Tibial nerve (tissue), 4 donors: ENCODE data around the gene PITRM1. TPM values are rescaled to one million over a fixed set of nuclear protein-coding genes. Genes with fewer than 3 reads are reported as not detected.

ENCODE experiments used
- DNase-seq, 2 donors: peaks; one replicate each; pipeline ENCODE4 v3.0.0-alpha.2; 2019; ENCODE audit warnings: low spot score in 2 of 2
- H3K27ac ChIP-seq, 4 donors: fragments of 200-600 bp; sonication (generic) in 3 of 4; one replicate each; pipeline ENCODE4 v1.5.1; 2017 to 2019; ENCODE audit warnings: mild to moderate bottlenecking in 1 of 4
- H3K27me3 ChIP-seq, 2 donors: fragments of 200-600 bp; sonication (generic) in 1 of 2; one replicate each; pipeline versions ENCODE4 v1.5.1 to v1.6.0; 2017 to 2019
- H3K36me3 ChIP-seq, 3 donors: fragments of 200-600 bp; sonication (generic); one replicate each; pipeline ENCODE4 v1.5.1; 2018 to 2019
- H3K4me1 ChIP-seq, 4 donors: fragments of 200-600 bp; sonication (generic) in 3 of 4; one replicate each; pipeline ENCODE4 v1.5.1; 2017 to 2019
- H3K4me3 ChIP-seq, 4 donors: fragments of 200-600 bp; sonication (generic) in 3 of 4; one replicate each; pipeline ENCODE4 v1.5.1; 2017 to 2019; ENCODE audit warnings: mild to moderate bottlenecking in 1 of 4, moderate library complexity in 1 of 4
- H3K9me3 ChIP-seq, 4 donors: fragments of 200-600 bp; sonication (generic) in 3 of 4; one replicate each; pipeline ENCODE4 v1.5.1; 2017 to 2019
- EP300 ChIP-seq, 2 donors: sonication (generic); formaldehyde crosslinking; IDR thresholded peaks; one replicate each; pipeline ENCODE4 v1.6.1; 2017; ENCODE audit warnings: antibody characterized with exemption in 2 of 2, mild to moderate bottlenecking in 1 of 2
- POLR2A ChIP-seq, 2 donors: fragments of 450-650 bp; IDR thresholded peaks; one replicate each; pipeline ENCODE4 v1.6.1; 2017; ENCODE audit warnings: antibody characterized with exemption in 2 of 2, mild to moderate bottlenecking in 2 of 2, moderate library complexity in 2 of 2
- WGBS, 2 donors: methylation state at CpG; one replicate each; pipeline ENCODE4 v1.1.5; 2018; 5-methylcytosine and 5-hydroxymethylcytosine counted together
- total RNA-seq, 4 donors: library from RNA; depleted of rRNA; stranded (reverse); fragments of >200 nt; gene quantifications; one replicate each; pipeline ENCODE4 v1.1.0, GENCODE V29; 2016
- TF ChIP-seq, protein P1 (sequence below), 5 experiments: fragments of 200-600 bp in 3 of 5; fragments of 450-650 bp in 2 of 5; sonication (generic) in 3 of 5; IDR thresholded peaks; one replicate each; pipeline ENCODE4 v1.5.1; 2016 to 2019; ENCODE audit warnings: antibody characterized with exemption in 5 of 5, mild to moderate bottlenecking in 3 of 5, moderate library complexity in 2 of 5

The PITRM1 gene
- total RNA-seq, 4 donors from 2014 or later, result 55.5 to 83.7 (median 59.7) TPM

DNA sequence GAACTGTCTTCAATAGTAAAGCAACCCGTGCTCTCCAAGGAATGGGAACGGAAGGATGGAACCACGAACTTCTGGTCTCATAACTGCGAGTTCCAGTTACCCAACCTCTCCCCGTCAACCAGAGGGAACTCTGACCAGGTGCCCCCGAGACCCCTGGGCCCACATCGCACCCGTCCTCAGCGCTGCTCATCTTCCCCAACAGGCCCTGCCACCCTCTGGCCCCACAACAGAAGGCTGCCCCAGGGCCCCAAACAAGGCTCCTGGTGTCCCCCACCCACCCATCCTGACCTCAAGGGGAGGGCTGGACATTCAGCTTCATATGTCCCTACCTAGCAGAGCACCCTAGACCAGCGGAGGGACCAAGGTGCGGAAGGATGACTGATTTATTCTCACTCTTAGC, 22.7 kb downstream of the PITRM1 start:
- no peak overlapping the region for H3K4me3 ChIP-seq
- no peaks in the 10 kb centered on the region for H3K27me3 ChIP-seq
- H3K27ac ChIP-seq, result no peak overlapping the region
- no peak for DNase-seq
- no peaks in the 10 kb centered on the region for H3K9me3 ChIP-seq
- 81 to 89% methylated on average over 11 of the region's 11 CpGs for WGBS, 2 donors
- TF ChIP-seq, protein P1, sequence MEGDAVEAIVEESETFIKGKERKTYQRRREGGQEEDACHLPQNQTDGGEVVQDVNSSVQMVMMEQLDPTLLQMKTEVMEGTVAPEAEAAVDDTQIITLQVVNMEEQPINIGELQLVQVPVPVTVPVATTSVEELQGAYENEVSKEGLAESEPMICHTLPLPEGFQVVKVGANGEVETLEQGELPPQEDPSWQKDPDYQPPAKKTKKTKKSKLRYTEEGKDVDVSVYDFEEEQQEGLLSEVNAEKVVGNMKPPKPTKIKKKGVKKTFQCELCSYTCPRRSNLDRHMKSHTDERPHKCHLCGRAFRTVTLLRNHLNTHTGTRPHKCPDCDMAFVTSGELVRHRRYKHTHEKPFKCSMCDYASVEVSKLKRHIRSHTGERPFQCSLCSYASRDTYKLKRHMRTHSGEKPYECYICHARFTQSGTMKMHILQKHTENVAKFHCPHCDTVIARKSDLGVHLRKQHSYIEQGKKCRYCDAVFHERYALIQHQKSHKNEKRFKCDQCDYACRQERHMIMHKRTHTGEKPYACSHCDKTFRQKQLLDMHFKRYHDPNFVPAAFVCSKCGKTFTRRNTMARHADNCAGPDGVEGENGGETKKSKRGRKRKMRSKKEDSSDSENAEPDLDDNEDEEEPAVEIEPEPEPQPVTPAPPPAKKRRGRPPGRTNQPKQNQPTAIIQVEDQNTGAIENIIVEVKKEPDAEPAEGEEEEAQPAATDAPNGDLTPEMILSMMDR (IDR thresholded peaks at IDR 0.05), result no peak
- TF ChIP-seq EP300 (IDR thresholded peaks at IDR 0.05) (no peak), POLR2A (IDR thresholded peaks at IDR 0.05) (no peak)
- H3K36me3 ChIP-seq, result peaks cover 0 to 100% (median 28%) of the 10 kb centered on the region in 3 donors
- no peaks in the 10 kb centered on the region for H3K4me1 ChIP-seq

GRCh38 chr10:3148994-3149393, 23.6 kb downstream of the PITRM1 start:
- H3K36me3 ChIP-seq, result peaks cover 0 to 100% (median 31%) of the 10 kb centered on the region in 3 donors
- H3K27me3 ChIP-seq, result no peaks in the 10 kb centered on the region
- no peak for DNase-seq
- TF ChIP-seq POLR2A (IDR thresholded peaks at IDR 0.05), result no peak
- no peak overlapping the region for H3K4me3 ChIP-seq
- no peaks in the 10 kb centered on the region for H3K4me1 ChIP-seq
- no peaks in the 10 kb centered on the region for H3K9me3 ChIP-seq
- no peak overlapping the region for H3K27ac ChIP-seq
- WGBS, 2 donors, result 71 to 81% methylated on average over 9 of the region's 9 CpGs

DNA sequence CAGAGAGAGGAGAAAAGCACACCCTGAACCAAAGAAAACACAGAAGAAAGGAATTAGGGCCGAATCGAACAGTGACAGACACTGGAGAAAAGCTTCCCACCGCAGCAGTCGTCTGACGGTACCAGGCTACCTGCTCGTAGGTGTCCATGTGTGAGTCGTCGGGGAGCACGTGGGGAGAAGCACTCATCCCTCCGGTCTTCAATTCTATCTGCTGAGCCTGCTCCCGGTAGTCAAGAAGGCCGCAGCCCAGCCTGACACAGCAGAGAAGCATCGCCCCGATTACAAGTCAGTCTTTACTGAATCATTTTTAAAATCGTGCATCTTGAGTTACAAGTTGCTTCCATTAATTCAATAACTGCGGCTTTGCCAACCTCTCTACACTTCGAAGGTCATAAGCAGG, 24.5 kb downstream of the PITRM1 start:
- Histone ChIP-seq H3K27ac (no peak overlapping the region), H3K36me3 (peaks cover 0 to 100% (median 35%) of the 10 kb centered on the region in 3 donors), H3K27me3 (no peaks in the 10 kb centered on the region), H3K4me1 (no peaks in the 10 kb centered on the region), H3K9me3 (no peaks in the 10 kb centered on the region), H3K4me3 (no peak overlapping the region)
- DNase-seq, result no peak
- no peak for TF ChIP-seq EP300 (IDR thresholded peaks at IDR 0.05)
- TF ChIP-seq, protein P1 (IDR thresholded peaks at IDR 0.05), result no peak
- TF ChIP-seq POLR2A (IDR thresholded peaks at IDR 0.05), result no peak
- 82 to 88% methylated on average over 17 of the region's 17 CpGs for WGBS, 2 donors

GRCh38 chr10:3147117-3147820, 25.3 kb downstream of the PITRM1 start:
- Histone ChIP-seq H3K27me3 (no peaks in the 10 kb centered on the region), H3K36me3 (peaks cover 0 to 100% (median 35%) of the 10 kb centered on the region in 3 donors), H3K9me3 (no peaks in the 10 kb centered on the region), H3K4me1 (no peaks in the 10 kb centered on the region), H3K4me3 (no peak overlapping the region), H3K27ac (no peak overlapping the region)
- DNase-seq, result no peak
- WGBS, 2 donors, result 90 to 92% methylated on average over 17 of the region's 17 CpGs
- no peak for TF ChIP-seq EP300 (IDR thresholded peaks at IDR 0.05)
- TF ChIP-seq POLR2A (IDR thresholded peaks at IDR 0.05), result no peak
- TF ChIP-seq, protein P1 (IDR thresholded peaks at IDR 0.05), result no peak

DNA sequence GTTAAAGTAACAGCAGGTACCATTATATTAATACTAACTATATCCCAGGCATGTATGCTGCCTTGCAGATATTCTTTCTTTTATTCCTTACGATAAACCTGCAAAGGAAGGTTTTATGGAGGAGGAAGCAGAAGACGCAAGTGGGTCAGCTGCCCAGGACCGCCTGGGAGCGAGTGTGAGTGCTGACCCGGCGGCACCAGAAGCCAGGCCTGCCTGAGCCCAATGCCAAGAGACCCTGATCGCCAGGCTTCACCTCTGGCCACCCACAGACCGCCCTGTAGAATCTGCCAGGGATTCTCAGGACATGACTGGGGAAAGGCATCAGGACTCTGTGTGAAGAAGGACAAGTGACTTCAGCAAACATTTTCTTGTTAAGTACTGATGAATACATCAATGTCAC, 26.3 kb downstream of the PITRM1 start:
- TF ChIP-seq EP300 (IDR thresholded peaks at IDR 0.05) (no peak), POLR2A (IDR thresholded peaks at IDR 0.05) (no peak)
- TF ChIP-seq, protein P1 (IDR thresholded peaks at IDR 0.05), result no peak
- no peak overlapping the region for H3K27ac ChIP-seq
- WGBS, 2 donors, result 91 to 94% methylated on average over 8 of the region's 8 CpGs
- H3K36me3 ChIP-seq, result peaks cover 0 to 100% (median 35%) of the 10 kb centered on the region in 3 donors
- H3K27me3 ChIP-seq, result no peaks in the 10 kb centered on the region
- no peak for DNase-seq
- H3K4me1 ChIP-seq, result no peaks in the 10 kb centered on the region
- no peak overlapping the region for H3K4me3 ChIP-seq
- H3K9me3 ChIP-seq, result no peaks in the 10 kb centered on the region
